Activated T-cell treated with anti-CD3 and anti-CD28 coated beads, Interleukin-2, amount 50 U/mL, for 24 hours (primary cell): ENCODE results near the gene SAMD5.

Source experiments
- DNase-seq: peaks from one replicate; pipeline ENCODE4 v3.0.0-alpha.2; 2020
- H3K27ac Mint-ChIP-seq: 2 replicates; pipeline ENCODE4 v1.8.0; 2020; ENCODE audit warnings: mild to moderate bottlenecking, mixed read lengths
- H3K27me3 Mint-ChIP-seq: 2 replicates; pipeline ENCODE4 v1.8.0; 2020; ENCODE audit warnings: mixed read lengths
- H3K36me3 Mint-ChIP-seq: 2 replicates; pipeline ENCODE4 v1.8.0; 2020; ENCODE audit warnings: low read depth, mixed read lengths
- H3K4me1 Mint-ChIP-seq: 2 replicates; pipeline ENCODE4 v1.8.0; 2020; ENCODE audit warnings: low read depth, mixed read lengths
- H3K4me3 Mint-ChIP-seq: 2 replicates; pipeline ENCODE4 v1.8.0; 2020; ENCODE audit warnings: mild to moderate bottlenecking, moderate library complexity, mixed read lengths
- H3K9me3 Mint-ChIP-seq: 2 replicates; pipeline ENCODE4 v1.8.0; 2020; ENCODE audit warnings: mixed read lengths

The SAMD5 gene

GRCh38 chr6:147567141-147567805, 58.8 kb downstream of the SAMD5 start:
- Mint-ChIP-seq H3K27me3 (peaks cover 5% of the 10 kb centered on the region), H3K4me1 (no peaks in the 10 kb centered on the region), H3K36me3 (no peaks in the 10 kb centered on the region), H3K9me3 (no peaks in the 10 kb centered on the region), H3K27ac (no peak overlapping the region), H3K4me3 (no peak overlapping the region)
- DNase-seq, result no peak

GRCh38 chr6:147569788-147570187, 61.3 kb downstream of the SAMD5 start:
- Mint-ChIP-seq H3K36me3 (no peaks in the 10 kb centered on the region), H3K9me3 (no peaks in the 10 kb centered on the region), H3K4me1 (no peaks in the 10 kb centered on the region), H3K4me3 (no peak overlapping the region), H3K27me3 (peaks cover 2% of the 10 kb centered on the region), H3K27ac (no peak overlapping the region)
- no peak for DNase-seq

GRCh38 chr6:147570681-147571080, 62.2 kb downstream of the SAMD5 start:
- Mint-ChIP-seq H3K27me3 (no peaks in the 10 kb centered on the region), H3K9me3 (no peaks in the 10 kb centered on the region), H3K36me3 (no peaks in the 10 kb centered on the region), H3K4me1 (no peaks in the 10 kb centered on the region), H3K27ac (no peak overlapping the region), H3K4me3 (no peak overlapping the region)
- DNase-seq, result no peak

- H3K4me1 Mint-ChIP-seq, result no peaks in the 10 kb centered on the region
- H3K36me3 Mint-ChIP-seq, result no peaks in the 10 kb centered on the region
- peaks cover 11% of the 10 kb centered on the region for H3K27me3 Mint-ChIP-seq
- no peak overlapping the region for H3K4me3 Mint-ChIP-seq
- H3K9me3 Mint-ChIP-seq, result peaks cover 5% of the 10 kb centered on the region
- H3K27ac Mint-ChIP-seq, result no peak overlapping the region
- no peak for DNase-seq
These were observed 69.0 kb downstream of the SAMD5 start for GRCh38 chr6:147577488-147577887.

GRCh38 chr6:147578159-147578558, 69.7 kb downstream of the SAMD5 start:
- peaks cover 11% of the 10 kb centered on the region for H3K27me3 Mint-ChIP-seq
- H3K4me1 Mint-ChIP-seq, result no peaks in the 10 kb centered on the region
- H3K4me3 Mint-ChIP-seq, result no peak overlapping the region
- no peaks in the 10 kb centered on the region for H3K36me3 Mint-ChIP-seq
- no peak for DNase-seq
- H3K27ac Mint-ChIP-seq, result no peak overlapping the region
- peaks cover 5% of the 10 kb centered on the region for H3K9me3 Mint-ChIP-seq

GRCh38 chr6:147578883-147579282, 70.4 kb downstream of the SAMD5 start:
- DNase-seq, result no peak
- peaks cover 11% of the 10 kb centered on the region for H3K27me3 Mint-ChIP-seq
- peaks cover 5% of the 10 kb centered on the region for H3K9me3 Mint-ChIP-seq
- H3K4me3 Mint-ChIP-seq, result no peak overlapping the region
- H3K36me3 Mint-ChIP-seq, result no peaks in the 10 kb centered on the region
- no peak overlapping the region for H3K27ac Mint-ChIP-seq
- no peaks in the 10 kb centered on the region for H3K4me1 Mint-ChIP-seq

GRCh38 chr6:147579667-147580066, 71.2 kb downstream of the SAMD5 start:
- Mint-ChIP-seq H3K27me3 (peaks cover 11% of the 10 kb centered on the region), H3K9me3 (peaks cover 5% of the 10 kb centered on the region), H3K36me3 (no peaks in the 10 kb centered on the region), H3K4me3 (no peak overlapping the region), H3K27ac (no peak overlapping the region), H3K4me1 (no peaks in the 10 kb centered on the region)
- DNase-seq, result no peak

GRCh38 chr6:147582991-147583390, 74.5 kb downstream of the SAMD5 start:
- Mint-ChIP-seq H3K36me3 (no peaks in the 10 kb centered on the region), H3K27ac (no peak overlapping the region), H3K4me3 (no peak overlapping the region), H3K9me3 (peaks cover 5% of the 10 kb centered on the region), H3K4me1 (no peaks in the 10 kb centered on the region), H3K27me3 (peaks cover 9% of the 10 kb centered on the region)
- DNase-seq, result no peak

- no peak for DNase-seq
- no peaks in the 10 kb centered on the region for H3K9me3 Mint-ChIP-seq
- H3K27me3 Mint-ChIP-seq, result peaks cover 4% of the 10 kb centered on the region
- H3K27ac Mint-ChIP-seq, result no peak overlapping the region
- H3K36me3 Mint-ChIP-seq, result no peaks in the 10 kb centered on the region
- no peak overlapping the region for H3K4me3 Mint-ChIP-seq
- H3K4me1 Mint-ChIP-seq, result no peaks in the 10 kb centered on the region
These were observed 76.8 kb downstream of the SAMD5 start for GRCh38 chr6:147585256-147585655.

GRCh38 chr6:147586044-147586443, 77.6 kb downstream of the SAMD5 start:
- Mint-ChIP-seq H3K9me3 (no peaks in the 10 kb centered on the region), H3K4me3 (no peak overlapping the region), H3K4me1 (no peaks in the 10 kb centered on the region), H3K27me3 (peaks cover 3% of the 10 kb centered on the region), H3K36me3 (no peaks in the 10 kb centered on the region), H3K27ac (no peak overlapping the region)
- no peak for DNase-seq

- Mint-ChIP-seq H3K36me3 (no peaks in the 10 kb centered on the region), H3K4me3 (no peak overlapping the region), H3K9me3 (no peaks in the 10 kb centered on the region), H3K27me3 (no peaks in the 10 kb centered on the region), H3K27ac (no peak overlapping the region), H3K4me1 (no peaks in the 10 kb centered on the region)
- DNase-seq, result no peak
These were observed 79.4 kb downstream of the SAMD5 start for GRCh38 chr6:147587907-147588306.

- Mint-ChIP-seq H3K4me1 (no peaks in the 10 kb centered on the region), H3K27ac (no peak overlapping the region), H3K27me3 (no peaks in the 10 kb centered on the region), H3K4me3 (no peak overlapping the region), H3K9me3 (no peaks in the 10 kb centered on the region), H3K36me3 (no peaks in the 10 kb centered on the region)
- DNase-seq, result no peak
These were observed 80.0 kb downstream of the SAMD5 start for GRCh38 chr6:147588469-147588868.

- Mint-ChIP-seq H3K4me3 (no peak overlapping the region), H3K9me3 (no peaks in the 10 kb centered on the region), H3K36me3 (no peaks in the 10 kb centered on the region), H3K27me3 (no peaks in the 10 kb centered on the region), H3K4me1 (no peaks in the 10 kb centered on the region), H3K27ac (no peak overlapping the region)
- no peak for DNase-seq
These were observed 81.3 kb downstream of the SAMD5 start for GRCh38 chr6:147589739-147590250.

- Mint-ChIP-seq H3K27me3 (peaks cover 11% of the 10 kb centered on the region), H3K36me3 (no peaks in the 10 kb centered on the region), H3K4me3 (no peak overlapping the region), H3K9me3 (no peaks in the 10 kb centered on the region), H3K4me1 (no peaks in the 10 kb centered on the region), H3K27ac (no peak overlapping the region)
- DNase-seq, result no peak
These were observed 87.5 kb downstream of the SAMD5 start for GRCh38 chr6:147595961-147596360.

- no peak for DNase-seq
- no peaks in the 10 kb centered on the region for H3K9me3 Mint-ChIP-seq
- H3K27ac Mint-ChIP-seq, result no peak overlapping the region
- H3K36me3 Mint-ChIP-seq, result no peaks in the 10 kb centered on the region
- H3K4me1 Mint-ChIP-seq, result no peaks in the 10 kb centered on the region
- H3K27me3 Mint-ChIP-seq, result peaks cover 9% of the 10 kb centered on the region
- no peak overlapping the region for H3K4me3 Mint-ChIP-seq
These were observed 95.0 kb downstream of the SAMD5 start for GRCh38 chr6:147603392-147604081.
